Cortex of kidney (tissue), 1 donor: ENCODE data around the gene CLCF1.

Experiments used
- DNase-seq: peaks from one replicate; lab custom pipeline; 2025; lab: John Stamatoyannopoulos, UW

Gene CLCF1

GRCh38 chr11:67374571-67375281 lies 1.3 kb upstream of the CLCF1 start:
- no peak for DNase-seq

GRCh38 chr11:67373648-67374570 lies 511 bp upstream of the CLCF1 start:
- no peak for DNase-seq

- no peak for DNase-seq
These were observed 941 bp downstream of the CLCF1 start for GRCh38 chr11:67372321-67372992.

- no peak for DNase-seq
These were observed 1.5 kb downstream of the CLCF1 start for GRCh38 chr11:67371911-67372320.

GRCh38 chr11:67371189-67371910 lies 2.0 kb downstream of the CLCF1 start:
- DNase-seq, result no peak

- no peak for DNase-seq
These were observed 2.9 kb downstream of the CLCF1 start for GRCh38 chr11:67370351-67371076.

GRCh38 chr11:67369801-67370284 lies 3.6 kb downstream of the CLCF1 start:
- DNase-seq, result no peak

GRCh38 chr11:67369275-67369674 lies 4.1 kb downstream of the CLCF1 start:
- DNase-seq, result no peak

GRCh38 chr11:67368621-67369020 lies 4.8 kb downstream of the CLCF1 start:
- DNase-seq, result no peak

GRCh38 chr11:67367761-67368227 lies 5.6 kb downstream of the CLCF1 start:
- DNase-seq, result no peak

- no peak for DNase-seq
These were observed 6.2 kb downstream of the CLCF1 start for GRCh38 chr11:67366961-67367760.

GRCh38 chr11:67366546-67366945 lies 6.9 kb downstream of the CLCF1 start:
- DNase-seq, result no peak

- no peak for DNase-seq
These were observed 7.5 kb downstream of the CLCF1 start for GRCh38 chr11:67365736-67366444.

- no peak for DNase-seq
These were observed 8.3 kb downstream of the CLCF1 start for GRCh38 chr11:67364783-67365722.

GRCh38 chr11:67364169-67364568 lies 9.2 kb downstream of the CLCF1 start:
- no peak for DNase-seq

GRCh38 chr11:67357831-67358670 lies 15.3 kb downstream of the CLCF1 start:
- DNase-seq, result no peak

- no peak for DNase-seq
These were observed 16.4 kb downstream of the CLCF1 start for GRCh38 chr11:67356864-67357561.
